GM12872 (cell line): ENCODE results near the gene ARHGEF3.

ENCODE experiments used
- CTCF ChIP-seq: IDR thresholded peaks from 3 replicates; pipeline ENCODE4 v1.5.1; 2011; ENCODE audit warnings: low read depth, mild to moderate bottlenecking, low read length, moderate library complexity; ENCODE audit not compliant: insufficient read depth

Gene ARHGEF3

GRCh38 chr3:56826831-56827722 lies 25.3 kb upstream of the ARHGEF3 start:
- TF ChIP-seq CTCF = no peak

- no peak for TF ChIP-seq CTCF
Observed at GRCh38 chr3:56825567-56826438, 24.1 kb upstream of the ARHGEF3 start.

- TF ChIP-seq CTCF = no peak
Observed at GRCh38 chr3:56823984-56824703, 22.4 kb upstream of the ARHGEF3 start.

- no peak for TF ChIP-seq CTCF
Observed at GRCh38 chr3:56823421-56823926, 21.7 kb upstream of the ARHGEF3 start.

- TF ChIP-seq CTCF = no peak
Observed at GRCh38 chr3:56822501-56822900, 20.8 kb upstream of the ARHGEF3 start.

- no peak for TF ChIP-seq CTCF
Observed at GRCh38 chr3:56819016-56819809, 17.5 kb upstream of the ARHGEF3 start.
